ENCODE measurements around the gene MAMDC4.

- no peak for TF ChIP-seq CTCF (IDR thresholded peaks at IDR 0.05; ENCODE audit: low read length)
- TF ChIP-seq EZH2 (IDR thresholded peaks at IDR 0.05; ENCODE audit: borderline replicate concordance, low read length), result no peak
These were observed 6.3 kb downstream of the MAMDC4 start for GRCh38 chr9:136858452-136858843.

Data from OCI-LY1 (cell line).